Panc1 (cell line): ENCODE results near the gene C4orf50.

Experiments
- SIN3A ChIP-seq: IDR thresholded peaks from 2 replicates; pipeline ENCODE4 v1.6.1; 2012; ENCODE audit warnings: low read depth, mild to moderate bottlenecking, low read length, moderate library complexity, borderline replicate concordance; ENCODE audit not compliant: insufficient read depth
- TF ChIP-seq, protein P1 (sequence below): fragments of 450-650 bp; IDR thresholded peaks from 2 replicates; pipeline ENCODE4 v1.5.1; 2017; ENCODE audit warnings: mild to moderate bottlenecking

DNA sequence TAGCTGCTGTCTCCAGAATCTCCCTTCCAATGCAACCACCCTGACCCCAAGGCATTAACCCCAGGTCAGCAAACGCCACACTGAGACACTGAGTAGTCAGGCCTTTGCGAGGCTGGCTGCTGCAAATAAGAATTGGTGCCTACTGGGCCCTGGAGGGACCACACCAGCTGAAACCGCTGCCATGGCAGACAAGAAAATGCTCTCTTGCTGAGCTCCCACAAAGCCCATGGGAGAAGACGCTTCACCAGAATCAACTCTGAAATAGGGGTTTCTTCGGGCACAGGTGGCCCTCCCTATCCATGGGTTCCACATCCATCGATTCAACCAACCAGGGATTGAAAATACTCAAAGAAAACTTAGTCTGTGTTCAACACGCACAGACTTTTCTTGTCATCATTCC, 98.7 kb downstream of the C4orf50 start:
- TF ChIP-seq, protein P1, sequence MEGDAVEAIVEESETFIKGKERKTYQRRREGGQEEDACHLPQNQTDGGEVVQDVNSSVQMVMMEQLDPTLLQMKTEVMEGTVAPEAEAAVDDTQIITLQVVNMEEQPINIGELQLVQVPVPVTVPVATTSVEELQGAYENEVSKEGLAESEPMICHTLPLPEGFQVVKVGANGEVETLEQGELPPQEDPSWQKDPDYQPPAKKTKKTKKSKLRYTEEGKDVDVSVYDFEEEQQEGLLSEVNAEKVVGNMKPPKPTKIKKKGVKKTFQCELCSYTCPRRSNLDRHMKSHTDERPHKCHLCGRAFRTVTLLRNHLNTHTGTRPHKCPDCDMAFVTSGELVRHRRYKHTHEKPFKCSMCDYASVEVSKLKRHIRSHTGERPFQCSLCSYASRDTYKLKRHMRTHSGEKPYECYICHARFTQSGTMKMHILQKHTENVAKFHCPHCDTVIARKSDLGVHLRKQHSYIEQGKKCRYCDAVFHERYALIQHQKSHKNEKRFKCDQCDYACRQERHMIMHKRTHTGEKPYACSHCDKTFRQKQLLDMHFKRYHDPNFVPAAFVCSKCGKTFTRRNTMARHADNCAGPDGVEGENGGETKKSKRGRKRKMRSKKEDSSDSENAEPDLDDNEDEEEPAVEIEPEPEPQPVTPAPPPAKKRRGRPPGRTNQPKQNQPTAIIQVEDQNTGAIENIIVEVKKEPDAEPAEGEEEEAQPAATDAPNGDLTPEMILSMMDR, result no peak
- no peak for TF ChIP-seq SIN3A
